HEK293T (cell line): ENCODE data around the gene CA11.

ENCODE experiments used
- CTCF ChIA-PET: fragments of 350-600 bp; formaldehyde crosslinking; extraction: SDS; loops from one replicate; lab custom pipeline; 2021; ENCODE audit warnings: antibody characterized with exemption, inconsistent platforms; lab: Yijun Ruan, JAX
- POLR2A ChIA-PET: fragments of 350-600 bp; formaldehyde crosslinking; extraction: SDS; loops from one replicate; lab custom pipeline; 2020; ENCODE audit warnings: antibody characterized with exemption, inconsistent platforms; lab: Yijun Ruan, JAX
- DNase-seq: peaks from one replicate; pipeline ENCODE4 v3.0.0; 2012; ENCODE audit warnings: mixed read lengths; ENCODE audit errors: extremely low spot score
- ARNT ChIP-seq: fragments of 450-650 bp; IDR thresholded peaks from 2 replicates; pipeline ENCODE4 v1.6.1; 2017; ENCODE audit warnings: mild to moderate bottlenecking
- BHLHE40 ChIP-seq: fragments of 450-650 bp; IDR thresholded peaks from 2 replicates; pipeline ENCODE4 v1.6.1; 2016; ENCODE audit warnings: mild to moderate bottlenecking, moderate library complexity, borderline replicate concordance
- CTBP1 ChIP-seq: fragments of 450-650 bp; IDR thresholded peaks from 2 replicates; pipeline ENCODE4 v1.6.1; 2016; ENCODE audit warnings: borderline replicate concordance
- ELF4 ChIP-seq: fragments of 450-650 bp; IDR thresholded peaks from 2 replicates; pipeline ENCODE4 v1.6.1; 2017; ENCODE audit warnings: antibody characterized with exemption
- FOXA1 ChIP-seq: fragments of 450-650 bp; IDR thresholded peaks from 2 replicates; pipeline ENCODE4 v1.6.1; 2016; ENCODE audit warnings: mild to moderate bottlenecking
- FOXK2 ChIP-seq: fragments of 450-650 bp; IDR thresholded peaks from 2 replicates; pipeline ENCODE4 v1.6.1; 2016; ENCODE audit warnings: mild to moderate bottlenecking
- FOXM1 ChIP-seq: fragments of 450-650 bp; IDR thresholded peaks from 2 replicates; pipeline ENCODE4 v1.6.1; 2017; ENCODE audit warnings: mild to moderate bottlenecking, borderline replicate concordance
- HDGF ChIP-seq: fragments of 450-650 bp; IDR thresholded peaks from 2 replicates; pipeline ENCODE4 v1.6.1; 2017; ENCODE audit warnings: antibody characterized with exemption, borderline replicate concordance
- L3MBTL2 ChIP-seq: fragments of 450-650 bp; conservative IDR thresholded peaks from 2 replicates; pipeline ENCODE4 v1.6.1; 2016; ENCODE audit warnings: mild to moderate bottlenecking
- LEF1 ChIP-seq: fragments of 450-650 bp; IDR thresholded peaks from 2 replicates; pipeline ENCODE4 v1.6.1; 2017; ENCODE audit warnings: mild to moderate bottlenecking, borderline replicate concordance
- NFRKB ChIP-seq: fragments of 450-650 bp; IDR thresholded peaks from 2 replicates; pipeline ENCODE4 v1.6.1; 2016; ENCODE audit warnings: mild to moderate bottlenecking, moderate library complexity
- SP1 ChIP-seq: fragments of 450-650 bp; IDR thresholded peaks from 2 replicates; pipeline ENCODE4 v1.6.1; 2017
- SUZ12 ChIP-seq: fragments of 450-650 bp; IDR thresholded peaks from 2 replicates; pipeline ENCODE4 v1.6.1; 2016; ENCODE audit warnings: mild to moderate bottlenecking
- TARDBP ChIP-seq: fragments of 450-650 bp; IDR thresholded peaks from 2 replicates; pipeline ENCODE4 v1.6.1; 2016
- ZNF384 ChIP-seq: fragments of 450-650 bp; IDR thresholded peaks from 2 replicates; pipeline ENCODE4 v1.6.1; 2016
- TF ChIP-seq, protein P1 (sequence below): fragments of 450-650 bp; IDR thresholded peaks from 2 replicates; pipeline ENCODE4 v1.6.1; 2016

Gene CA11

DNA sequence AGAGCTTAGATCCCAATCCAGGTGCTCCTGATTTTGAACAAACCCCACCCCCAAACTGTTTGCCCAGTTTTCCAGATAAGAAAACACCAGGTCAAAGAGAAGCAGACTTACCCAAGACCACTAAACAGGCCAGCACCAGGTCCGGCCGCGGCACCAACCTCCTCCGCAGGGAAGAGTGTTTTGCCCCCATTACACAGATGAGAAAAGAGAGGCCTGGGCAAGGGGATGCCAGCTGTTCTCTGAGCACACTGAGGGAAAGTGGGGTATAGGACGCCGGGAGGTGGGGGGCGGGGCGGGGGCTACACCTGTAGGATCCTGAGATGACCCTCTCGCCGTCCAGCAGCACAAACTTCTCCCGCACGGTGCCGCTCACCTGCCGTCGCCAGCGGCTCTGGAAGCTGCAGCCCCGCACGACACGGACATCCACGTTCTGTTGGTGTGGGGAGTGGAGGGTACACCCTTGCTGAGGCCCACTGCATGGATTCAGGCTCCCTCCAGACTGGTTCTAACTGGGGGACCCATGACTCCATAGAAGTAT, 36.3 kb downstream of the CA11 start:
- POLR2A ChIA-PET, result interaction anchor here (4.4 kb wide), 1 partner anchor 9 kb away, joined by 53 read pairs; the partner anchor contains the start of genes RPL18 and SPHK2
- CTCF ChIA-PET, result interaction anchor here (0.8 to 1.7 kb wide), 2 partner anchors 15 to 26 kb away, joined by 3 to 6 read pairs; no protein-coding TSS in a partner anchor
- DNase-seq, result no peak
- TF ChIP-seq HDGF, result no peak
- no peak for TF ChIP-seq ELF4
- TF ChIP-seq FOXM1, result no peak
- TF ChIP-seq NFRKB, result no peak
- no peak for TF ChIP-seq FOXA1
- no peak for TF ChIP-seq CTBP1
- TF ChIP-seq LEF1, result no peak
- TF ChIP-seq SP1, result no peak
- no peak for TF ChIP-seq SUZ12
- no peak for TF ChIP-seq L3MBTL2
- TF ChIP-seq, protein P1, sequence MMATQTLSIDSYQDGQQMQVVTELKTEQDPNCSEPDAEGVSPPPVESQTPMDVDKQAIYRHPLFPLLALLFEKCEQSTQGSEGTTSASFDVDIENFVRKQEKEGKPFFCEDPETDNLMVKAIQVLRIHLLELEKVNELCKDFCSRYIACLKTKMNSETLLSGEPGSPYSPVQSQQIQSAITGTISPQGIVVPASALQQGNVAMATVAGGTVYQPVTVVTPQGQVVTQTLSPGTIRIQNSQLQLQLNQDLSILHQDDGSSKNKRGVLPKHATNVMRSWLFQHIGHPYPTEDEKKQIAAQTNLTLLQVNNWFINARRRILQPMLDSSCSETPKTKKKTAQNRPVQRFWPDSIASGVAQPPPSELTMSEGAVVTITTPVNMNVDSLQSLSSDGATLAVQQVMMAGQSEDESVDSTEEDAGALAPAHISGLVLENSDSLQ, result no peak
- TF ChIP-seq BHLHE40, result no peak
- no peak for TF ChIP-seq ZNF384
- no peak for TF ChIP-seq FOXK2
- TF ChIP-seq TARDBP, result no peak
- no peak for TF ChIP-seq ARNT

DNA sequence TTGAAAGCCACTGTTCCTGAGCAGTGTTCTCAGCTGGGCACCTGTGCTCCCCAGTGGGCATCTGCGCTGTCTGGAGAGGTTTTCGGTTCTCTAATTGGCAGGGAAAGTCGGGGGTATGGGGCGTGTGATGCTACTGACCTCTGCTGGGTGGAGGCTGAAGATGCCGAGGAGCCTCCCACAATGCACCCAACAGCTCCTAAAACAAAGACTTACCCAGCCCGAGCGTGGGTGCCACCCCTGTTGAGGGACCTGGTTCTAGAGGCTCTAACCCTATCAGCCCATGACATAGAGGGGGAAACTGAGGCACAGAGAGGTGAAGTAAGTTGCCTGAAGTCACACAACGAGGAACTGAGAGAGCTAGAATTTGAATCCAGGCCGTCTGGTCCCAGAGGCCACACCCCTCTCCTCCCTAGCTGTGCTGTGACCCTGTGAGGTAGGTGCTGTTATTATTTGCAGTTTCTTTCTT, 37.2 kb downstream of the CA11 start:
- TF ChIP-seq SP1 (no peak), CTBP1 (no peak), ARNT (no peak), FOXM1 (no peak), FOXK2 (no peak), TARDBP (no peak), LEF1 (no peak), BHLHE40 (no peak), ELF4 (no peak)
- TF ChIP-seq, protein P1, result no peak
- POLR2A ChIA-PET, result interaction anchor here (0.7 to 4.4 kb wide), 5 partner anchors 10 to 405 kb away, joined by 3 to 53 read pairs (median 3); partner anchors contain the start of genes RPL18 and SPHK2
- DNase-seq, result peak; percentile 61
- CTCF ChIA-PET, result interaction anchor here (0.7 to 1.7 kb wide), 5 partner anchors 9 to 25 kb away, joined by 3 to 6 read pairs (median 3); no protein-coding TSS in a partner anchor

DNA sequence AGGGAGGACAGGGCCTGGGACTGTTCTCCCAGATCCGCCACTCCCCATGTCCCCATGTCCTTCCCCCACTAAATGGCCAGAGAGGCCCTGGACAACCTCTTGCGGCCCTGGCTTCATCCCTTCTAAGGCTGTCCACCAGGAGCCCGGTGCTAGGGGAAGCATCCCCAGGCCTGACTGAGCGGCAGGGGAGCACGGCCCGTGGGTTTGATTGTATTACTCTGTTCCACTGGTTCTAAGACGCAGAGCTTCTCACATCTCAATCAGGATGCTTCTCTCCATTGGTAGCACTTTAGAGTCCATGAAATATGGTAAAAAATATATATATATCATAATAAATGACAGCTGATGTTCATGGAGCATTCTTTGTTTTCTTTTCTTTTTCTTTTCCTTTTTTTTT, 38.6 kb downstream of the CA11 start:
- no peak for TF ChIP-seq FOXA1
- no peak for TF ChIP-seq SUZ12
- ChIA-PET POLR2A (interaction anchor here (4.4 kb wide), 1 partner anchor 11 kb away, joined by 53 read pairs; the partner anchor contains the start of genes RPL18 and SPHK2), CTCF (interaction anchor here (0.5 to 1.4 kb wide), 3 partner anchors 17 to 287 kb away, joined by 3 to 4 read pairs (median 3); no protein-coding TSS in a partner anchor)
- DNase-seq, result no peak

DNA sequence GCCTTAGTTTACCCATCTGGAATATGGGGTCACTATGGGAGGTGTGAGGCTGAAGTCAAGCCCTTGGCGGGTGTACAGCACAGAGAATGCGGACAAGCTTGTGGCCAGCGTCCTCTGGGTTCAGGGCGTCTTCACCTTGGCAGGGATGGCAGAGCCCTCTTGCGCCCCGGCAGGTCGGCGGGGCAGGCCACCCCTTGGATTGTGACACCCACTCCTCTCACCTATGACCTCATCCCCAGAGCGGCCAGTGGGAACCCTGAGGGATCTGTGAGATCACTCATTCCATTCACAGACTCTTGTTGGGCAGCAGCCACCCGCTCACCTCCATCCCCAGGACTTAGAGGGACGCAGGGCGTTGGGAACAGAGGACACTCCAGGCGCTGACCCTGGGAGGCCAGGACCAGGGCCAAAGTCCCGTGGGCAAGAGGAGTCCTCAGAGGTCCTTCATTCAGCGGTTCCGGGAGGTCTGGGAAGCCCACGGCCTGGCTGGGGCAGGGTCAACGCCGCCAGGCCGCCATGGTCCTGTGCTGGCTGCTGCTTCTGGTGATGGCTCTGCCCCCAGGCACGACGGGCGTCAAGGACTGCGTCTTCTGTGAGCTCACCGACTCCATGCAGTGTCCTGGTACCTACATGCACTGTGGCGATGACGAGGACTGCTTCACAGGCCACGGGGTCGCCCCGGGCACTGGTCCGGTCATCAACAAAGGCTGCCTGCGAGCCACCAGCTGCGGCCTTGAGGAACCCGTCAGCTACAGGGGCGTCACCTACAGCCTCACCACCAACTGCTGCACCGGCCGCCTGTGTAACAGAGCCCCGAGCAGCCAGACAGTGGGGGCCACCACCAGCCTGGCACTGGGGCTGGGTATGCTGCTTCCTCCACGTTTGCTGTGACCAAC, 39.3 kb downstream of the CA11 start, which contains the start of gene SPACA4:
SPACA4 (plus strand) TSS at position 280 of the 896 bp plus-strand sequence; CDS start at position 517, 237 bp downstream.
- ChIA-PET POLR2A (interaction anchor here (4.4 kb wide), 1 partner anchor 12 kb away, joined by 53 read pairs; the partner anchor contains the start of genes RPL18 and SPHK2), CTCF (interaction anchor here (0.5 to 1.4 kb wide), 3 partner anchors 16 to 286 kb away, joined by 3 to 4 read pairs (median 3); no protein-coding TSS in a partner anchor)
- DNase-seq, result no peak
- no peak for TF ChIP-seq L3MBTL2

DNA sequence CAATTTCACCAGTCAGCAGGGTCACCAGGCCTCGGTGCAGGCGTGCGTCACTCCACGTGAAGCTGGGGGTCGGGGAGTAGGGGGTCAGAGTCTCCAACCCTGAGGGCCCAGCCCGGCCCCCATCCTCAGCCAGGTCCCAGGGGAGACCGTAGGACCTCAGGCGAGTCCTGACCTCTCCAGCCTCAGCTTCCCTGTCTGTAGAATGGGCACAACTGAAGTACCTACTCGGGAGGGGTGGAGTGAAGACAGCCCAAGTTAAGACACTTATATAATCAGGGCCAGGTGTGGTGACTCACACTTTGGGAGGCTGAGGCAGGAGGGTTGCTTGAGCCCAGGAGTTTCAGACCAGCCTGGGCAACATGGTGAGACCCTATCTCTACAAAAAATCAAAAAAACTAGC, 42.1 kb downstream of the CA11 start:
- no peak for DNase-seq
- CTCF ChIA-PET, result no interaction called here
- TF ChIP-seq FOXA1 (no peak), CTBP1 (no peak), FOXM1 (no peak), HDGF (no peak), TARDBP (no peak), SUZ12 (no peak), ELF4 (no peak), SP1 (no peak), ARNT (no peak)
- TF ChIP-seq, protein P1, result no peak
- POLR2A ChIA-PET, result no interaction called here

DNA sequence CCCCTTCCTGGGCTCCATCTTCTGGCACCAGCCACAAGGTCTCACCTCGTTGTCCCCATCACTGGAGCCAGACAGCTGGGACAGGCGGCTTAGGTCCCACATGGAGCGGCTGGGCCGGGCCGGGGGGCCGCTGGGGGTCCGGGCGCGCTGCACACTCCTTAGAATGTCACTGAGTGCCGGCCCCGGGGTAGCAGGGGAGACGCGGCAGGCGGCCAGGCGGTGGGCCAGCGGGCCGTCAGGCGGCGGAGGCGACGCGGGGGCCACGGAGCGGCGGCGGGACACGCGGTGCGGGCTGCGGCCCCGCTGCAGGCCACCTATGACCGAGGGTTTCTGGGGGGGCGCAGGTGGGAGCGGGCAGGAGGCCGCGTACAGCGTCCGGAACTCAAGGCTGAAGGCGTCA, 42.5 kb downstream of the CA11 start:
- ChIA-PET POLR2A (no interaction called here), CTCF (no interaction called here)
- no peak for DNase-seq
- TF ChIP-seq CTBP1 (no peak), SP1 (no peak), TARDBP (no peak), SUZ12 (no peak), BHLHE40 (no peak), L3MBTL2 (no peak), ZNF384 (no peak), ARNT (no peak), FOXK2 (no peak), LEF1 (no peak), NFRKB (no peak), FOXA1 (no peak), ELF4 (no peak), FOXM1 (no peak), HDGF (no peak)
- TF ChIP-seq, protein P1, result no peak
